GM21825 (cell line): ENCODE results near the gene COL20A1.

Source experiments
- ATAC-seq: cut with Tn5 transposase; IDR thresholded peaks from one replicate; pipeline ENCODE4 v1.9.1; 2021; ENCODE audit warnings: mild to moderate bottlenecking, moderate library complexity; ENCODE audit not compliant: unreplicated experiment

COL20A1 gene

GRCh38 chr20:63346131-63347080 lies 53.4 kb downstream of the COL20A1 start:
- no peak for ATAC-seq

GRCh38 chr20:63347081-63347741 lies 54.2 kb downstream of the COL20A1 start:
- no peak for ATAC-seq

DNA sequence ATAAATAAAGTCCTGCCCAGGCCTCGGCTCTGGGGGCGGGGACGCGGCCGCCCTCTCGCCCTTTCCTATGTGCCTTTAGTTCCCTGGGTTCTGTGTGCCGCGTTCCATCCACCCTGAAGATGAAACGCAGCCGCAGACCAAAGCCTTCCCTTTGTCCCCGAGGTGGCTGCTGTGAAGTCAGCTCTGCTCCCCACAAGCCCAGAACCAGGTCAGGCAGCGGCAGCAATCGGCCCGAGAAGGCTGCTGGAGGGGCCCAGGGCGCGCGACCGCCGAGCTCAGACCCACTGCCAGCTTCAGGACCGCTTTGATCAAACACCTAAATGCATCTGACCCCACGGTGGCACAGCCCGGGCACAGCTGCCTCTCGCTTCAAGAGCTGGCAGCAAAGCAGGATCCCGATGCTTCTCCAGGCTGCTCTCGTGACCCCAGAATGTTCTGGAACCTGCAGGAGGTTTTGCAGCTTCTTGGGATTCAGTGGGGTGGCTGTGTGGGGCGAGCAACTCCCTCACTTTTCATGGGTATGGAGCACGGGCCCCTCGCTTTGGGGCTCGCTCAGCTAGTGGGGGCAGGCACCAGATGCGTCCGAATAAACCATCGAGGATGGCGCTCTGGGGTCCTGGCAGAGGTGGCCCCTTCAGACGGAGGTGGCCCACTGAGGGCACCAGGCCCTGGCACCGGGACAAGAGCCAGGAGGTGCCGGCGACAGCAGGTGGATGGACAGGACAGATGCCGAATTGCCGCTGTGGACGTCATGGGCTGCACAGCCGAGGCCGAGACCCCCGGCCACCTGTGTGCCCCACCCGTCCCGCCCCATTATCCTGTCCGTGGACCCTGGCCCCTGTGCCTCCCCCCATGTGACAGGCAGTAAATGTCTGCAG lies 55.2 kb downstream of the COL20A1 start:
- no peak for ATAC-seq

DNA sequence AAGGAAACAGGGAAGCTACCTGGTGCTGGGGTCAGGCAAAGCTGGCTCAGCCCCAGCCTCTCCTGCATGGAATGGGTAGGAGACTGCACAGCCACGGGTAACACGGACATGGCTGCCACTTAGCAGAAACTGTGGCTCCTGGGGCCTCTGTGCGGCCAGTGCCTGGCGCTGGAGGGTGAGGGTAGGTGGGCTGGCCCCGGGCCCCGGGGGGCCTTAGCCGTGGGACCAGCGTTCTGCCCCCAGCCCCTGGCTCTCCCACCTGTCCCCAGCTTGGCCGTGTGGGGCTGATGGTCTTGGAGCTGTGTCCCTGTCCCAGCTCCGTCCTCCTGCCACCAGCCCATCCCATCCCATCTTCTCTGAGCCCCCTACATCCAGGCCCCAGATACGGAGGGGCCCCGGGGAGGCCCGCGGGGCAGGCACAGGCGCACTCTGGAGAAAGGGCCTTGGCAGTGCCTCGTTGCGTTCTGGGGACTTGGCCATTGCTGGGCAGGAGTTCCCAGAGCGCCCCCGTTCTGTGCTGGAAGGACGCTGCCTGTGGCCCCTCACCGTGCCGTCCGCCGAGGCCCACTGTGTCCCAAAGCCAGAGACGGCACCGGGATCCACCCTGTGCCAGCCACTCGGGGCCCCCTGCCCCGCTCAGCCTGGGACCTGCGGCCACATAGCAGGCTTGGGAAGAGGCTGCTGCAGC lies 56.0 kb downstream of the COL20A1 start:
- ATAC-seq: no peak

GRCh38 chr20:63349516-63349895 lies 56.5 kb downstream of the COL20A1 start:
- no peak for ATAC-seq

DNA sequence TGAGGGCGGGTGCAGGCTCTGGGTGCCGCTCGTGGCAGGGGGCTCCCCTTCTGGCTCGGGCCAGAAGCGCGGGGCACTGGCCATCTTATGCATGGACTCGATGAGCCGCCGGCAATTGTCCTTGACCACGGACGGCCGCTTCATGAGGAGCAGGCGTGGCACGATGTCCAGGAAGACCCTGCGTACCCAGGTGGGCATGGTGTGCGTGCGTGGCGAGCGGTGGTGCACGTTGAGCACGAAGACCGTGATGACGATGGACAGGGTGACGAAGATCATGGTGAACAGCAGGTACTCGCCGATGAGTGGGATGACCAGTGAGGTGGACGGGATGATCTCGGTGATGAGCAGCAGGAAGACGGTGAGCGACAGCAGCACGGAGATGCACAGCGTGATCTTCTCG lies 57.2 kb downstream of the COL20A1 start:
- no peak for ATAC-seq

DNA sequence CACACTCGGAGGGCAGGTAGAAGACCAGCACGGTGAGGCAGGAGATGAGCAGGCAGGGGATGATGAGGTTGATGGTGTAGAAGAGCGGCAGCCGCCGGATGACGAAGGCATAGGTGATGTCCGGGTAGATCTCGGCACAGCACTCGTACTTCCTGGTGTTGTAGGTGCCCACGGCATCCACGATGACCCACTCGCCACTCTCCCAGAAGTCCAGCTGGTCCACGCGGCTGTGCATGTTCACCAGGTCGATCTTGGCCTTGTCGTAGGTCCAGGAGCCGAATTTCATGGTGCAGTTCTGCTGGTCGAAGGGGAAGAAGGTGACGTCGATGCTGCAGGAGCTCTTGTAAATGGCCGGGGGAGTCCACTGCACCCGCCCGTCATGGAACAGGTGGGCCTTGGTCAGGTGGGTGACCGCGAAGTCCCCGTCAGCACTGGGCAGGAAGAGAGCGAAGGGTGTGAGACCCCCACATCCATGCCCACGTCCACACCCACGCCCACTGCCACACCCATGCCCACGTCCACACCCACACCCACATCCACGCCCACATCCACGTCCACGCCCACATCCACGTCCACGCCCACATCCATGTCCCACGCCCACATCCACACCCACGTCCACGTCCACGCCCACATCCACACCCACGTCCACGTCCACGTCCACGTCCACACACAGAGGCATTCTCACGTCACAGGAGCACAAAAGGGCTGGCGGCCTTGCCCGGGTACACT lies 57.8 kb downstream of the COL20A1 start:
- no peak for ATAC-seq

- no peak for ATAC-seq
These were observed 58.3 kb downstream of the COL20A1 start for GRCh38 chr20:63351326-63351700.

- no peak for ATAC-seq
These were observed 59.0 kb downstream of the COL20A1 start for GRCh38 chr20:63351811-63352591.

GRCh38 chr20:63352811-63353221 lies 59.8 kb downstream of the COL20A1 start:
- ATAC-seq: no peak

DNA sequence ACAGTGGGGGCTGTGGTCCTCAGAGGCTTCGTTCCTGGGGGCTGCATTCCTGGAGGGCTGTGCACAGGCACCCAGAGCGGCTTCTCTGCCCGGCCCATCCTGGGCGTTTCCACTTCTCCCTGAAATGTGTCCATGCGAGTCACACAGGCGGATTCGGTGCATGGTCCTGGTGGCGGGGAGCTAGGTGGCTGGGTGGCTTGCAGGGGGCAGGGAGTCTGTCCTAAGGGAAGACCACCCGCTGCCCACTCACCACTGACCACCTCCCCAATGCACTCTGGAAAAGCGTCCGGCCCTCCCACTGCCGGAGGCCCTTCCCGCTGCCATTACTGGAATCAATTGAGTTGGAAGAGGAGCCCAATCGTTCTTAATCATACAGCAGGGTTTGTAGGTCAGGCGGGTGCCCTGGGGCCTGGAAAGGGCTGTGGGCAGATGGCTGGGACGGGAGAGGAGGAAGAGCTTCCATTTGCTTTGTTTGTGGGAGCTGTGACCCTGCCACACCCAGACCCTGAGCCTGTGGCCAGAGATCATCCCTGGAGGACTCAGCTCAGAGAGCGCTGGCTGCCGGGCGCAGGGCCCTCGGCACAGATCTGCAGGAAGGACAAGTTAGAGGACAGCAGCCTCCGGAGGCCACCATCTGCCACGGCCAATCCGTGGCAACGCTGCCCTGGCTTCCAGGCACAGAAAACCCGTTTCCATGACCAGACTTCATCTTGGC lies 61.8 kb downstream of the COL20A1 start:
- no peak for ATAC-seq

DNA sequence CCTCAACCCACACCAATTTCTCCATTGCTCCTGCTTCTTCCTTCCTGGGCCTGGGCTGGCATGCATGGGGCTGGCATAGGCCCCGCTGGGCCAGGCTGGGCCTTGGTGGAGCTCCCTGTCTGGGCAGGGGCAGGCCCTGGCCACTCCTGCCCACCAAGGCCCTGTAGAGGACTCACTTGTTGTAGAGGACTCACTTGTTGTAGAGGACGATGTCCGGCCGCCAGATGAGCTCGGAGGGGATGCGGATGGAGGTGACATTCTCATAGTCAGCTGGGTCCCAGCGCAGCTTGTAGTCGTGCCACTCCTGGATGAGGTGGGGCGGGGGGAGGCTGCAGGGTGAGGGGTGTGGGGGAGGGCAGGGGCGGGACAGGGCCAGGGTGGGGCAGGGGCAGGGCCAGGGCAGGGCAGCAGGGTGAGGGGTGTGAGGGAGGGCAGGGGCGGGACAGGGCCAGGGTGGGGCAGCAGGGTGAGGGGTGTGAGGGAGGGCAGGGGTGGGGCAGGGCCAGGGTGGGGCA lies 62.9 kb downstream of the COL20A1 start:
- ATAC-seq: no peak

GRCh38 chr20:63356511-63356910 lies 63.5 kb downstream of the COL20A1 start:
- no peak for ATAC-seq

DNA sequence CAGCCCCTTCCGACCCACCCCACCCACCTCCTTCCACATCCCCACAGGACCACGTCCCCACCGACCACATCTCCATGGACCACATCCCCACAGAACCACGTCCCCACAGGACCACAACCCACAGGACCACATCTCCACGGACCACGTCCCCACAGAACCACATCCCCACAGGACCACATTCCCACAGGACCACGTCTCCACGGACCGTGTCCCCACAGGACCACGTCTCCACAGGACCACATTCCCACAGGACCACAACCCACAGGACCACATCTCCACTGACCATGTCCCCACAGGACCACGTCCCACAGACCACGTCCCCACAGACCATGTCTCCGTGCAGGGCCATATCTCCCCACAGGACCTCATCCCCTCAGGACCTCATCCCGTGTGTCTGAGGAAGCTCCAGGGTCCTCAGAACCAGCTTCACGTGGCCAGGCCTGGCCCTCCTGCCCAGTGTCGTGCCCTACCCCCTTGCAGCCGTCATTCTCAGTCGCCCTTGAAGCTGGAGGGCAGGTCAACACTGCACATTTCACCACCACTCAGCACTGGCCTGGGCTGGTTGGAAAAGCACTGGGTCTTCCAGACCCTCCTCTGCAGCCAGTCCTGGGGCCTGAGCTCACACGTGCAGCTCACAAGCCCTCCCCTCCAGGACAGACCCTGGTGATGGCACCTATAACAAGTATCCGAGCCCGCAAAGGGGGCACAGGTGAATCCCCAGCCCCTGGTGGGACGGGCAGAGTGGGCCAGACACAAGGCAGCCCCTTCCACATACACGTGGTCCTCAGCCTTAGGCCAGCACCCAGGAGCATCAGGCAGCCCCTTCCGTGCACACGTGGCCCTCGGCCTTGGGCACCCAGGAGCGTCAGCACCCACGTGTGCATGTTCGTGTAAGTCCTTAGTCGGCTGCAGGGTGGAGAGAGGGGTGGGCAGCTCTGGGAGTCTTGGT lies 64.2 kb downstream of the COL20A1 start:
- ATAC-seq: no peak

- no peak for ATAC-seq
These were observed 65.2 kb downstream of the COL20A1 start for GRCh38 chr20:63357921-63358905.
